Loucy (cell line): ENCODE measurements around the gene ASCC1.

Experiments used
- H2AFZ ChIP-seq: fragments of 200-600 bp; sonication (generic); 2 replicates; pipeline ENCODE4 v1.6.0; 2016; ENCODE audit warnings: antibody characterized with exemption, mild to moderate bottlenecking, low read length, moderate library complexity
- H3F3A ChIP-seq: fragments of 200-600 bp; 2 replicates; pipeline ENCODE4 v1.6.0; 2016; ENCODE audit warnings: antibody characterized with exemption, low read depth, mild to moderate bottlenecking
- H3K27me3 ChIP-seq: fragments of 200-600 bp; sonication (generic); 2 replicates; pipeline ENCODE4 v1.6.1; 2014; ENCODE audit warnings: low read length, mild to moderate bottlenecking; ENCODE audit not compliant: insufficient read depth, poor library complexity, severe bottlenecking
- H3K36me3 ChIP-seq: fragments of 200-600 bp; sonication (generic); 2 replicates; pipeline ENCODE4 v1.6.1; 2016; ENCODE audit warnings: low read length; ENCODE audit not compliant: insufficient read depth
- H3K4me1 ChIP-seq: fragments of 200-600 bp; sonication (generic); 2 replicates; pipeline ENCODE4 v1.5.1; 2014; ENCODE audit warnings: low read length, mild to moderate bottlenecking; ENCODE audit not compliant: insufficient read depth, poor library complexity, severe bottlenecking
- H3K4me2 ChIP-seq: fragments of 200-600 bp; sonication (generic); 2 replicates; pipeline ENCODE4 v1.6.0; 2014; ENCODE audit warnings: antibody characterized with exemption, low read length, low read depth, mild to moderate bottlenecking; ENCODE audit not compliant: poor library complexity, severe bottlenecking
- H3K4me3 ChIP-seq: fragments of 200-600 bp; sonication (generic); 2 replicates; pipeline ENCODE4 v1.5.1; 2014; ENCODE audit warnings: low read length, mild to moderate bottlenecking, mixed read lengths; ENCODE audit not compliant: poor library complexity, severe bottlenecking
- H3K79me2 ChIP-seq: fragments of 200-600 bp; sonication (generic); 2 replicates; pipeline ENCODE4 v1.6.1; 2014; ENCODE audit warnings: low read length; ENCODE audit not compliant: insufficient read depth
- H3K9ac ChIP-seq: fragments of 200-600 bp; sonication (generic); 2 replicates; pipeline ENCODE4 v1.6.0; 2014; ENCODE audit warnings: mild to moderate bottlenecking, low read depth, low read length, moderate library complexity; ENCODE audit not compliant: poor library complexity, severe bottlenecking
- H3K9me2 ChIP-seq: fragments of 200-600 bp; sonication (generic); replicated peaks from 2 replicates; pipeline ENCODE4 v1.6.1; 2016; ENCODE audit warnings: low read depth, low read length, mixed read lengths
- H3K9me3 ChIP-seq: fragments of 200-600 bp; sonication (generic); 2 replicates; pipeline ENCODE4 v1.6.1; 2014; ENCODE audit warnings: mild to moderate bottlenecking, antibody characterized with exemption, low read length, low read depth; ENCODE audit not compliant: insufficient read depth
- H4K20me1 ChIP-seq: fragments of 200-600 bp; sonication (generic); 2 replicates; pipeline ENCODE4 v1.6.0; 2014; ENCODE audit warnings: antibody characterized with exemption, low read length, mild to moderate bottlenecking; ENCODE audit not compliant: insufficient read depth, poor library complexity, severe bottlenecking
- CTCF ChIP-seq: fragments of 200-600 bp; sonication (generic); conservative IDR thresholded peaks from 2 replicates; pipeline ENCODE4 v1.5.1; 2014; ENCODE audit warnings: mild to moderate bottlenecking, antibody characterized with exemption, low read length
- EZH2phosphoT487 ChIP-seq: fragments of 200-600 bp; IDR thresholded peaks from 2 replicates; pipeline ENCODE4 v1.6.1; 2018; ENCODE audit warnings: antibody characterized with exemption, mild to moderate bottlenecking, moderate library complexity, borderline replicate concordance

ASCC1 gene, protein sequence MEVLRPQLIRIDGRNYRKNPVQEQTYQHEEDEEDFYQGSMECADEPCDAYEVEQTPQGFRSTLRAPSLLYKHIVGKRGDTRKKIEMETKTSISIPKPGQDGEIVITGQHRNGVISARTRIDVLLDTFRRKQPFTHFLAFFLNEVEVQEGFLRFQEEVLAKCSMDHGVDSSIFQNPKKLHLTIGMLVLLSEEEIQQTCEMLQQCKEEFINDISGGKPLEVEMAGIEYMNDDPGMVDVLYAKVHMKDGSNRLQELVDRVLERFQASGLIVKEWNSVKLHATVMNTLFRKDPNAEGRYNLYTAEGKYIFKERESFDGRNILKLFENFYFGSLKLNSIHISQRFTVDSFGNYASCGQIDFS

DNA sequence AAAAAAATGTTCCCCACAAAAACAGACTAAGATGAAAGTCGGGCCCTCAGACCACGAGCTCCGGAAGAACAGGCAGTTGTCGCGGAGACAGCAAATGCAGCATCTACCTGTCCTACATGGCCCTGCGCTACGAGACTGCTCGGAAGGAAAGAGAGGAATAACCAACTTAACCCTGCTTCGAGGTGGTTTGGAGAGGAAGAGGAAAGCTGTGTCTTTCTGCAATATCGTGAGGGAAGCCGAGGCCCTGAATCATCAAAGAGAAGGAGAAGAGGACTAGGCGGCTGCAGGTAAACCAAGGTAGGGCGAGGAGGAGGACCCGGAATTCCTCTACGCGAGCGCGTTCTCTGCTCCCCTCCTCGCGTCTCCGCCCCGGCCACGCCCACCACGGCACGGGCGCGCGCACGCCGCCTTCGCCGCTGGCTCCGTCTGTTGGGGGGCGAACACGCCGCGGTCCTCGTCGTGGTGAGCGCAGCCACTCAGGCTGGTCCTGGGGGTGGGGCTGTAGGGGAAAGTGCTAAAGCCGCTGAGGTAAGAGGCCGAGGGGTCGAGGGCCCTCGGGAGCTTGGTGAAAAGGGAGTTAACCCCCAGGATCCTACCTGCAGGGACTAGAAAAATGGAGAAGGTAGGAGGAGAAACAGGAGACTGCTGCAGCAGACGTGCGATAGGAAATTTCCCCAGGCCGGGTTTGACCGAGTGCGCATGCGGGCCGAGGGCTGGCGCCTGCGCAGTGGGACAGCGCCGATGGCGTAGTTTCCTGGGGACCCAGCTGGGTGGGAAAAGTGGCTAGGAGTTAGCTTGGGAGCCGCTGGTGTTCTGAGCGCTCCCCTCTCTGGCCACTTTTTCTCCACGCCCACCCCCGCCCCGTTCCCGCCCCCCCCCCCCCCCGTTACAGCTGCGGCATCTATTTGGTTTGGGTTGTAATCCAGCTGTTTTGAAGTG, at the start of gene ASCC1, which contains the start of gene ANAPC16:
Gene ASCC1, minus strand, starts transcription at position 666 of the 939 bp plus-strand sequence. CDS start 2,978 bp downstream, outside the sequence.
Gene ANAPC16, plus strand, starts transcription at position 402 of the 939 bp plus-strand sequence. CDS start 7,903 bp downstream, outside the sequence.
- Histone ChIP-seq H3F3A (peaks cover 10% of the 10 kb centered on the region; the same call in 1 of the 2 replicates), H3K79me2 (peaks cover 73% of the 10 kb centered on the region), H3K4me3 (peak within 1 kb of the TSS; percentile 96), H4K20me1 (peaks cover 23% of the 10 kb centered on the region), H3K9me2 (no peaks in the 10 kb centered on the region), H3K27me3 (no peaks in the 10 kb centered on the region), H3K9me3 (no peaks in the 10 kb centered on the region), H3K9ac (peak within 1 kb of the TSS; percentile 85), H3K4me2 (peak within 1 kb of the TSS; percentile 100), H3K36me3 (peaks cover 7% of the 10 kb centered on the region; the same call in 1 of the 2 replicates), H2AFZ (peak within 1 kb of the TSS; percentile 84), H3K4me1 (peaks cover 49% of the 10 kb centered on the region)
- TF ChIP-seq EZH2phosphoT487: no peak
- TF ChIP-seq CTCF: no peak

DNA sequence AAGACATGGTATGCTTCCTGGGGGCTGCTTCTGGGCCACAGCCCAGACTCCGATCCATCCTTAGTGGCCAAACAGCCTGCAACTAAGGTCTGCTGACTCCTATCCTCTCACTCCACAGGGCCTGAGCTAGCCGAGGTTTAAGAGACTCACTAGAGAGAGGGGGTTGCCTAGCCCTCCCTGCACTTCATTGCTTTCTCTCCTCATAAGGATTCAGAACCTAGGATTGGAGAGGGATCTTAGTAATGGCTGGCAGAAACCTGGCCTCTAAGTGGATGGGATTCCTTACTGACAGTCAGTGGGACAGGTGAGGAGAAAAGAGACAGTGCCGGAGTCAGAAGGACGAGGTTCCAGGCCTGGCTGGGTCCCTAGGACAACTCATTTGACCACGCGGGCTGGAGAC, 49.4 kb upstream of the ASCC1 start:
- Histone ChIP-seq H3K4me2 (no peak overlapping the region), H3K9me2 (no peaks in the 10 kb centered on the region), H4K20me1 (no peaks in the 10 kb centered on the region), H3K9ac (no peak overlapping the region), H3F3A (peaks cover 6% of the 10 kb centered on the region; the same call in 1 of the 2 replicates), H3K36me3 (no peaks in the 10 kb centered on the region), H3K4me1 (peaks cover 56% of the 10 kb centered on the region), H3K27me3 (no peaks in the 10 kb centered on the region), H3K79me2 (no peaks in the 10 kb centered on the region), H3K4me3 (no peak overlapping the region), H2AFZ (no peak overlapping the region), H3K9me3 (no peaks in the 10 kb centered on the region)
- TF ChIP-seq CTCF (no peak), EZH2phosphoT487 (no peak)

DNA sequence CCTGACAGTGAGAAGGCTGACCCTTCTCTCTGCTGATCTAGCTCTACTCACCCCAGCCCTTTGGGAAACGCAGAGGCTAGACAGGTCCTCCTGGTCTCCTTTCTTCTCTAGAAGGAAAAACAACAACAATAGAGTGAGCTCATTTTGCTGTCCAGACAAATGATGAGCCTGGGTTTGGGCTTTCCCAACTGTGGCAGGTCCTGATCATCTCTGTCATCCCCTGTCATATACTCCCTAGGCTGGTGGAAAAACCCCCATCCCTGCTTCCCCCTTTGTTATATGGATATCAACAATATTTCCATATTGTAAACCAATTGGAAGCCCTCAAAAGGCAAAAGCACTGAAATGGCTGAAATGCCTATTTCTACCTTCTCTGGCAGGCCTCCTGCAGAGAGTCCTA, 48.5 kb upstream of the ASCC1 start:
- Histone ChIP-seq H4K20me1 (no peaks in the 10 kb centered on the region), H3K4me2 (no peak overlapping the region), H3K36me3 (no peaks in the 10 kb centered on the region), H3K9ac (peak overlapping the region; percentile 55), H3K4me1 (peaks cover 63% of the 10 kb centered on the region), H3K9me3 (no peaks in the 10 kb centered on the region), H3K4me3 (no peak overlapping the region), H3K27me3 (no peaks in the 10 kb centered on the region), H3F3A (peaks cover 8% of the 10 kb centered on the region; the same call in 1 of the 2 replicates), H3K9me2 (no peaks in the 10 kb centered on the region), H2AFZ (no peak overlapping the region), H3K79me2 (no peaks in the 10 kb centered on the region)
- TF ChIP-seq CTCF (no peak), EZH2phosphoT487 (no peak)
